Keratinocyte (primary cell): ENCODE results near the gene PITPNC1. TPM values are rescaled to one million over a fixed set of nuclear protein-coding genes. Genes with fewer than 3 reads are reported as not detected.
A peak's percentile ranks its signal among the peaks of the same experiment; 100 is the strongest.

Experiments
- DNase-seq: peaks from one replicate; pipeline ENCODE4 v3.0.0-alpha.2; 2011; ENCODE audit warnings: low read depth, missing footprints, low spot score
- FAIRE-seq: peaks from 2 replicates; lab custom pipeline; 2011; peaks lifted over from hg19 to GRCh38; lab: Jason Lieb, UNC
- H2AFZ ChIP-seq: 2 replicates; pipeline ENCODE4 v1.6.0; 2012; ENCODE audit warnings: low read length, control low read depth, inconsistent platforms; ENCODE audit not compliant: control insufficient read depth
- H3K27ac ChIP-seq: 2 replicates; pipeline ENCODE4 v1.5.1; 2011; ENCODE audit warnings: low read length; ENCODE audit not compliant: control insufficient read depth, insufficient read depth
- H3K27me3 ChIP-seq: 3 replicates; pipeline ENCODE4 v1.6.0; 2011; ENCODE audit warnings: low read length; ENCODE audit not compliant: control insufficient read depth, insufficient read depth; ENCODE audit errors: extremely low read depth
- H3K36me3 ChIP-seq, 2 experiments: 2 replicates in 1 of 2; 3 replicates in 1 of 2; pipeline ENCODE4 v1.5.1; 2011; ENCODE audit warnings: low read length in 2 of 2, mild to moderate bottlenecking in 1 of 2; ENCODE audit not compliant: control insufficient read depth in 2 of 2, insufficient read depth in 2 of 2; ENCODE audit errors: extremely low read depth in 1 of 2
- H3K4me1 ChIP-seq: 3 replicates; pipeline ENCODE4 v1.5.1; 2011; ENCODE audit warnings: low read length; ENCODE audit not compliant: control insufficient read depth, insufficient read depth; ENCODE audit errors: extremely low read depth
- H3K4me2 ChIP-seq: 3 replicates; pipeline ENCODE4 v1.6.0; 2011; ENCODE audit warnings: low read depth, low read length; ENCODE audit not compliant: control insufficient read depth, insufficient read depth; ENCODE audit errors: extremely low read depth
- H3K4me3 ChIP-seq, 3 experiments: fragments of 200-600 bp in 1 of 3; sonication (generic) in 1 of 3; 2 replicates in 2 of 3; 3 replicates in 1 of 3; pipeline ENCODE4 v1.5.1; 2011 to 2016; ENCODE audit warnings: low read length in 3 of 3, mild to moderate bottlenecking in 3 of 3, control low read depth in 2 of 3, inconsistent platforms in 1 of 3, low read depth in 1 of 3, mixed read lengths in 1 of 3, mixed run types in 1 of 3, moderate library complexity in 1 of 3; ENCODE audit not compliant: control insufficient read depth in 2 of 3, insufficient read depth in 2 of 3; ENCODE audit errors: extremely low read depth in 1 of 3
- H3K79me2 ChIP-seq: 2 replicates; pipeline ENCODE4 v1.6.0; 2012; ENCODE audit warnings: low read length; ENCODE audit not compliant: control insufficient read depth, insufficient read depth
- H3K9ac ChIP-seq: 3 replicates; pipeline ENCODE4 v1.6.0; 2011; ENCODE audit warnings: low read length; ENCODE audit not compliant: control insufficient read depth, insufficient read depth; ENCODE audit errors: extremely low read depth
- H3K9me1 ChIP-seq: 3 replicates; pipeline ENCODE4 v1.6.0; 2011; ENCODE audit warnings: low read length; ENCODE audit not compliant: control insufficient read depth, insufficient read depth; ENCODE audit errors: extremely low read depth
- H3K9me3 ChIP-seq: 2 replicates; pipeline ENCODE4 v1.5.1; 2012; ENCODE audit warnings: low read depth, low read length; ENCODE audit not compliant: control insufficient read depth
- H4K20me1 ChIP-seq: 3 replicates; pipeline ENCODE4 v1.6.0; 2011; ENCODE audit warnings: low read length; ENCODE audit not compliant: control insufficient read depth, insufficient read depth; ENCODE audit errors: extremely low read depth
- EZH2 ChIP-seq: IDR thresholded peaks from one replicate; pipeline ENCODE4 v1.6.1; 2012; ENCODE audit warnings: inconsistent platforms, mild to moderate bottlenecking, low read length, moderate library complexity
- dilution Hi-C: fragments of 300-500 bp; cut with MboI; formaldehyde crosslinking; loops from one replicate; pipeline ENCODE4 v1.7.0; 2020; ENCODE audit warnings: low sequenced_read_pairs; ENCODE audit not compliant: extremely low pct_ligation_motif_present
- polyA plus RNA-seq, 5 experiments: library from polyadenylated mRNA; depleted of rRNA in 3 of 5; stranded (reverse) in 3 of 5; stranded (forward) in 1 of 5; unstranded in 1 of 5; fragments of >200 nt; gene quantifications; 1 replicate in 1 of 5; 2 replicates in 3 of 5; 3 replicates in 1 of 5; pipeline versions ENCODE4 v1.2.1 to v1.2.3, GENCODE V29; 2011 to 2012; ENCODE audit warnings: missing spikeins in 2 of 5, low read depth in 1 of 5, low replicate concordance in 1 of 5
- TF ChIP-seq, protein P1 (sequence below), 3 experiments: IDR thresholded peaks in 1 of 3; conservative IDR thresholded peaks in 1 of 3; optimal IDR thresholded peaks in 1 of 3; 2 replicates in 2 of 3; 3 replicates in 1 of 3; pipeline versions ENCODE3 to v1.5.1; 2011; ENCODE audit warnings: low read length in 3 of 3, mild to moderate bottlenecking in 3 of 3, moderate library complexity in 2 of 3, control low read depth in 1 of 3, inconsistent platforms in 1 of 3; ENCODE audit not compliant: insufficient read depth in 2 of 3; ENCODE audit errors: extremely low read depth in 1 of 3

PITPNC1 gene
- polyA plus RNA-seq, 1 donor (not counting 4 experiments of a cell fraction or from before 2014, with no cell fraction given), result 24.8 TPM

DNA sequence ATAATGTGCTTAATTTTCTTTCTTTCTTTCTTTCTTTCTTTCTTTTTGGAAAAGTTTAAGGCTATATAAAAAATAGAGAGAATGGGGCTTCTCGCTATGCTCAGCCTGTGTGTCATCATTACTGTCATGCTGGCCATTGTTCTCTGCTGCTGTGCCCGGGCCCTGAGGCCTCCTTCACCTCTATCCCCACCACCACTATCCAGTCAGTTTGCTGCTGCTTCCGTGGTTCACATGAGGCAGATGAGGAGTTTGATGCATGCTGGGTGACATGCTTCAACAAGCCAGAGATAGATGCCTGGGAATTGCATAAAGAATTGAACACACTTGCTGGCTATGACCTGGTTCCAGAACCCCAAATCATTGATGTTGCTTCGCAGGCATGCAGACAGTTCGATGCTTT, 36.3 kb downstream of the PITPNC1 start:
- Histone ChIP-seq H3K27ac (peak overlapping the region; percentile 70), H3K4me2 (peak overlapping the region; percentile 49), H3K4me1 (peaks cover 13% of the 10 kb centered on the region)

GRCh38 chr17:67414130-67414529, 37.0 kb downstream of the PITPNC1 start:
- Histone ChIP-seq H3K27ac (peak overlapping the region; percentile 70), H3K9ac (no peak overlapping the region), H3K79me2 (peaks cover 38% of the 10 kb centered on the region), H4K20me1 (no peaks in the 10 kb centered on the region), H3K36me3 (peaks cover 0 to 2% of the 10 kb centered on the region in 2 experiments), H3K27me3 (no peaks in the 10 kb centered on the region), H3K4me1 (peaks cover 13% of the 10 kb centered on the region), H3K4me2 (no peak overlapping the region), H3K4me3 (no peak overlapping the region), H3K9me1 (no peaks in the 10 kb centered on the region), H3K9me3 (no peaks in the 10 kb centered on the region), H2AFZ (no peak overlapping the region)
- dilution Hi-C loops, result no loop called here
- TF ChIP-seq, protein P1, sequence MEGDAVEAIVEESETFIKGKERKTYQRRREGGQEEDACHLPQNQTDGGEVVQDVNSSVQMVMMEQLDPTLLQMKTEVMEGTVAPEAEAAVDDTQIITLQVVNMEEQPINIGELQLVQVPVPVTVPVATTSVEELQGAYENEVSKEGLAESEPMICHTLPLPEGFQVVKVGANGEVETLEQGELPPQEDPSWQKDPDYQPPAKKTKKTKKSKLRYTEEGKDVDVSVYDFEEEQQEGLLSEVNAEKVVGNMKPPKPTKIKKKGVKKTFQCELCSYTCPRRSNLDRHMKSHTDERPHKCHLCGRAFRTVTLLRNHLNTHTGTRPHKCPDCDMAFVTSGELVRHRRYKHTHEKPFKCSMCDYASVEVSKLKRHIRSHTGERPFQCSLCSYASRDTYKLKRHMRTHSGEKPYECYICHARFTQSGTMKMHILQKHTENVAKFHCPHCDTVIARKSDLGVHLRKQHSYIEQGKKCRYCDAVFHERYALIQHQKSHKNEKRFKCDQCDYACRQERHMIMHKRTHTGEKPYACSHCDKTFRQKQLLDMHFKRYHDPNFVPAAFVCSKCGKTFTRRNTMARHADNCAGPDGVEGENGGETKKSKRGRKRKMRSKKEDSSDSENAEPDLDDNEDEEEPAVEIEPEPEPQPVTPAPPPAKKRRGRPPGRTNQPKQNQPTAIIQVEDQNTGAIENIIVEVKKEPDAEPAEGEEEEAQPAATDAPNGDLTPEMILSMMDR (optimal IDR thresholded peaks at IDR 0.05 in 1 of 3, IDR thresholded peaks at IDR 0.05 in 1 of 3, conservative IDR thresholded peaks at IDR 0.05 in 1 of 3; ENCODE audit: extremely low read depth in 1 of 3, insufficient read depth in 2 of 3, low read length in 3 of 3), result no peak
- TF ChIP-seq EZH2, result no peak
- no peak for DNase-seq
- FAIRE-seq, result no peak

More for the DNA sequence above, 36.3 kb downstream of the PITPNC1 start:
- H3K9ac ChIP-seq, result no peak overlapping the region
- TF ChIP-seq, protein P1 (optimal IDR thresholded peaks at IDR 0.05 in 1 of 3, IDR thresholded peaks at IDR 0.05 in 1 of 3, conservative IDR thresholded peaks at IDR 0.05 in 1 of 3; ENCODE audit: extremely low read depth in 1 of 3, insufficient read depth in 2 of 3, low read length in 3 of 3), result no peak
- dilution Hi-C loops, result no loop called here
- H3K4me3 ChIP-seq, result no peak overlapping the region
- H3K9me3 ChIP-seq, result no peaks in the 10 kb centered on the region
- no peaks in the 10 kb centered on the region for H3K9me1 ChIP-seq
- H4K20me1 ChIP-seq, result no peaks in the 10 kb centered on the region
- H2AFZ ChIP-seq, result no peak overlapping the region
- DNase-seq, result peak; percentile 85
- H3K36me3 ChIP-seq, result peaks cover 0 to 2% of the 10 kb centered on the region in 2 experiments
- no peaks in the 10 kb centered on the region for H3K27me3 ChIP-seq
- FAIRE-seq, result peak; percentile 95
- H3K79me2 ChIP-seq, result peaks cover 37% of the 10 kb centered on the region
